ENCODE results near the gene TRIM45. TPM values are rescaled to one million over a fixed set of nuclear protein-coding genes. Genes with fewer than 3 reads are reported as not detected.

TRIM45 gene
- total RNA-seq, 1 donor from 2014 or later, result 6.3 TPM

GRCh38 chr1:117147341-117147831, 25.8 kb upstream of the TRIM45 start:
- H3K27me3 Mint-ChIP-seq (ENCODE audit: unreplicated experiment), result no peaks in the 10 kb centered on the region
- H3K27ac Mint-ChIP-seq (ENCODE audit: unreplicated experiment), result peak overlapping the region; percentile 81
- no peak overlapping the region for H3K4me3 Mint-ChIP-seq (ENCODE audit: unreplicated experiment)
- no peaks in the 10 kb centered on the region for H3K36me3 Mint-ChIP-seq (ENCODE audit: unreplicated experiment)
- peaks cover 31% of the 10 kb centered on the region for H3K4me1 Mint-ChIP-seq (ENCODE audit: unreplicated experiment)
- peaks cover 3% of the 10 kb centered on the region for H3K9me3 Mint-ChIP-seq (ENCODE audit: unreplicated experiment)
- no peak for DNase-seq (ENCODE audit: extremely low spot score, unreplicated experiment)
- no peak for TF ChIP-seq CTCF (IDR thresholded peaks at IDR 0.05)

- TF ChIP-seq CTCF (IDR thresholded peaks at IDR 0.05), result no peak
- Mint-ChIP-seq H3K9me3 (ENCODE audit: unreplicated experiment) (peaks cover 2% of the 10 kb centered on the region), H3K4me3 (ENCODE audit: unreplicated experiment) (no peak overlapping the region), H3K27me3 (ENCODE audit: unreplicated experiment) (no peaks in the 10 kb centered on the region), H3K36me3 (ENCODE audit: unreplicated experiment) (no peaks in the 10 kb centered on the region), H3K27ac (ENCODE audit: unreplicated experiment) (peak overlapping the region; percentile 81), H3K4me1 (ENCODE audit: unreplicated experiment) (peaks cover 31% of the 10 kb centered on the region)
- no peak for DNase-seq (ENCODE audit: extremely low spot score, unreplicated experiment)
Measured at GRCh38 chr1:117146575-117147340, 25.2 kb upstream of the TRIM45 start.

GRCh38 chr1:117146072-117146471, 24.5 kb upstream of the TRIM45 start:
- no peaks in the 10 kb centered on the region for H3K36me3 Mint-ChIP-seq (ENCODE audit: unreplicated experiment)
- H3K9me3 Mint-ChIP-seq (ENCODE audit: unreplicated experiment), result no peaks in the 10 kb centered on the region
- peaks cover 31% of the 10 kb centered on the region for H3K4me1 Mint-ChIP-seq (ENCODE audit: unreplicated experiment)
- H3K27me3 Mint-ChIP-seq (ENCODE audit: unreplicated experiment), result no peaks in the 10 kb centered on the region
- peak overlapping the region; percentile 13 for H3K27ac Mint-ChIP-seq (ENCODE audit: unreplicated experiment)
- H3K4me3 Mint-ChIP-seq (ENCODE audit: unreplicated experiment), result no peak overlapping the region
- no peak for DNase-seq (ENCODE audit: extremely low spot score, unreplicated experiment)
- TF ChIP-seq CTCF (IDR thresholded peaks at IDR 0.05), result no peak

GRCh38 chr1:117143871-117144270, 22.3 kb upstream of the TRIM45 start:
- DNase-seq (ENCODE audit: extremely low spot score, unreplicated experiment), result no peak
- Mint-ChIP-seq H3K36me3 (ENCODE audit: unreplicated experiment) (no peaks in the 10 kb centered on the region), H3K9me3 (ENCODE audit: unreplicated experiment) (no peaks in the 10 kb centered on the region), H3K4me1 (ENCODE audit: unreplicated experiment) (peaks cover 31% of the 10 kb centered on the region), H3K27me3 (ENCODE audit: unreplicated experiment) (no peaks in the 10 kb centered on the region), H3K4me3 (ENCODE audit: unreplicated experiment) (no peak overlapping the region), H3K27ac (ENCODE audit: unreplicated experiment) (no peak overlapping the region)
- no peak for TF ChIP-seq CTCF (IDR thresholded peaks at IDR 0.05)

- no peak for TF ChIP-seq CTCF (IDR thresholded peaks at IDR 0.05)
- Mint-ChIP-seq H3K4me3 (ENCODE audit: unreplicated experiment) (no peak overlapping the region), H3K27ac (ENCODE audit: unreplicated experiment) (no peak overlapping the region), H3K4me1 (ENCODE audit: unreplicated experiment) (peaks cover 24% of the 10 kb centered on the region), H3K27me3 (ENCODE audit: unreplicated experiment) (no peaks in the 10 kb centered on the region), H3K9me3 (ENCODE audit: unreplicated experiment) (no peaks in the 10 kb centered on the region), H3K36me3 (ENCODE audit: unreplicated experiment) (no peaks in the 10 kb centered on the region)
- no peak for DNase-seq (ENCODE audit: extremely low spot score, unreplicated experiment)
Measured at GRCh38 chr1:117143172-117143571, 21.6 kb upstream of the TRIM45 start.

Data from osteocyte (in vitro differentiated cells).